Muscle of arm (tissue), 12 donors: ENCODE measurements around the gene SYNE1. TPM values are rescaled to one million over a fixed set of nuclear protein-coding genes. Genes with fewer than 3 reads are reported as not detected.

Source experiments
- DNase-seq: peaks from one replicate; pipeline ENCODE4 v3.0.0-alpha.2; 2013
- polyA plus RNA-seq, 12 donors: library from polyadenylated mRNA; unstranded; fragments of 120-200 nt; gene quantifications; one replicate each; pipeline ENCODE4 v1.2.1, GENCODE V29; 2013; ENCODE audit not compliant: insufficient read length in 12 of 12

The SYNE1 gene
- polyA plus RNA-seq, 12 donors: 56.3 to 139 (median 100) TPM; not detected in 1

DNA sequence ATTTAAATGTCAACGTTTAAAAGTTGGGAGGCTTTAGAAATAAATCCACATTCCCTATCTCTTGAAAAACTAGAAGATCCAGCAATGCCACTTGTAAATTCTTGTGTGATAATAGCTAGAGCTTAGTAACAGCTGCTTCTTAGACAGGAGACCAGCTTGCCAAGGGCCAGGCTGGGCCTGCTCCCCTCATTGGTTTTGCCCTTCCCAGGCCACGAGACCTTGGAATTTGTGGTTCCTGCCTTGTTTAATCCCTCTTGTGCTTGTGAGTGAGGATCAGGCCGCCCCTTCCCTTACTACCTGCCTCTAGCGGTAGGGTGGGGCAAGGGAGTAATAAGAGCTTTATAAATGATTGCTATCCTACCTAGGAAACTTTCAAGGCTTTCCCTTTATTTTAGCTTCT lies 363.5 kb downstream of the SYNE1 start:
- DNase-seq: no peak

DNA sequence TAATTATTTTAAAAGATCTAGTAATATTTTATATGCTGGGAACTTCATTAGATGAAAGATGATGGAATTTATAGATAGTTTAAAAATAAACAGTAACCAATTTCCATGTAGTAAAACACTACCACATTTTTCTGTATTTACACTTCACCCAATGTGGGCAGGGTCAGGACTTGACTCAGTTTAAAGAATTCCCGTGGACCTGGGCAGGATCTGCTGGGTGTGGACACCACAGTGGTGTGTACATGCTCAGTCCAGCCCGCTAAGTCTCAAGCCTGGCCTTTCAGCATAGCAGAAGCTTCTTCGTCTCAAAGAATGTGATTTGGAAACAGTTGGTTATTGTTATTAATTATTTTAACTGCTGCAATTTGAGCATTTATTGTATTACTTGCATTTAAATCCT lies 364.2 kb downstream of the SYNE1 start:
- DNase-seq: no peak

DNA sequence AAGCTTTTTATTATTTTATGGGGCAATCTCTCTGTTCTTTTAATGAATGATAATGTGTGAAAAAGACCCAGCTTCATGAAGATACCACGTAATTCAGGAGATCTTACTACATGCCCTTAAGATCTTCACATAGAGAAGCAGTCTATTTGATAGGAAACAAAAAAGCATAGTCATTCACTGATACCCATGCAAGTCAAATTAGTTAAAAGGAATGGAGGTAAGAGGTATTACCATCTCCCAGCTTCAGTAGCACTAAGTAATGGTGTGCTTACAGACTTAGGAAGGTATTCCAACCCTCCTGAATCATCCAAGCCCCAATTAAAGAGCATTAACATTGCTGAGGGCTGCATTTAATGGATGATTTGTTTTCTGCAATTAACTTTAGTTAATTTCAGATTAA lies 364.7 kb downstream of the SYNE1 start:
- no peak for DNase-seq

DNA sequence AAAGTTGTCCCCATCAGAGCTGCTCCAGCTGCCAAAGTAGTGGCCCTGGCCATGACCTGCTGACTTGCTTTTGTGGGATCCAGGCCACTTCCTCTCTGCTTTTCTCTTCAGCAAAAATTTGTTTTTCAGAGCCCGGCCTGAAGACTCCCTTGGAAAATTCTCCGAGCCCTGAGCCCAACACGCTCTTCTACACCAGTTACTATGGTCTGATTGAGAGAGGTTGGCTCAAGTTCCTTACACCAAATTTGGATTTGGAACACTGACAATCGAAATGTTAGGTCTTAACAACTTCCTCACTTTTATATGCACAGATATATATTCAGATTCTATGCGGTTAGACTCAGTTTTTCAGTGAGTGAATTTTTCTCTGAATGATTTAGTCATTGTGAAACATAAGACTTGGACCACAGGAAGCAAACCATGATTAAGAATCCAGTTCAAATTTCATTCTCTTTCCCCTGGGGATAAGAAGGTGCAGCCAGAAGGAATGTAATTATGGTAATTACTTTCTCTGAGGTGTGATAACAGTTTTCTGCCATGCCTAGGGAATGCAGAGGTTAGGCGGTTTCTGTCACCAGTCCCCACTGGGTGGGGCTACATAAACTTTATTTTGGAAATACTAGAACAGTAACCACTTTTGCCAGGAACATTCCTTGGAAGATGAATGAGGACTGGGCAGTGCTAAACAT lies 365.2 kb downstream of the SYNE1 start:
- peak; percentile 39 for DNase-seq

DNA sequence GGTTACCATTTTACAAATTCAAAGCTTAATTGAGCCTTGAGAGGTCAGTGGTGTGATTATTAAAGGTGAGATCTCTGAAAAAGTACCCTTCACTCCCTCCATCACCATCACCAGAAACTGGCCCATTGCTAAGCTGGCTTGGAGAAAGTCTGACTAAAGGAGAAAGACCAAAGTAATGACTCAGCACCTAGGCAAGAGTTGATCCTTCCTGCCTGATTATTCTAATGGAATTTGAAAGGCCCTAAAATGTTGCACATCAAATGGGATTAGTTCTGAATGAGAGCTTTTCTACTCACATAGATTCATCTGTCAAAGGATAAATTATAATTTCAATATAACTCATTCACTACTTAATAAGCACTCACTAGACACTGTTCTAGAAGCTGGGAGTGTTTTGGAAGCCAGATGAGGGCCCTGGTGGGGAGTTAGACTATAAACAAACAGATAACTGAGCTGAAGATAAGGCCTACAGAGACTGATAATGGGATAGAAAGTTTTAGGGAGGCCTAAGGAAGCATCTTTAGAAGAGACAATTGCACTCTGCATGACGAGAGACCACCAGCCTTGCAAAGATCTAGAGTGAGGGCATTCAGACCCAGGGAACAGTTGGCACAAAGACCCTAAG lies 366.7 kb downstream of the SYNE1 start:
- DNase-seq: no peak

DNA sequence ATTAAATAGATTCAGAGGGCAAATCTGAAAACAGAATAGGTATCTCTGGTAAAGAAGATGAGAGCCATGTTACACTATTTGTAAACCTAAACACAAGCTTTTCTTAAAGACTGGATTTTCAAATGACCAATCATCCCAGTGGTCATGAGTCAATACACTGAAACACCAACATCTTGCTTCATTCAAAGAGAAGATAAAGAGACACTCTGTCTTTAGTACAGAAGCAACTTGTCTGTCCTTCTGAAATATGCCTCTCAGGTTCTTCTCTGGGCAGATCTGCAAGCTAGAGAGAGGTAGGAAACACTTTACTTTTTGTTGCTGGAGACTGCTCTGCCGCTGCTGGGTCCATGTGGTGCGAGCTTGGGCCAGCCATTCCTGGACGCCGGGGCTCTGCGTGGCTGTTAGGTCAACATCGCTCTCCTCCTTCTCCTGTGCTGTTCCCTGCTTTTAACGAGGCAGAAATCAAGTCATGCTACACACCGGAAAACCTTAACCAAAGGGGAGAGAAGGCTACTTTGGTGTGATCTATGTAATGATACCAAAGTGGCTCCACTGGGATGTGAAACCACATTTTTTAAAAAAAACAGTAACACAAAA lies 368.2 kb downstream of the SYNE1 start:
- no peak for DNase-seq

DNA sequence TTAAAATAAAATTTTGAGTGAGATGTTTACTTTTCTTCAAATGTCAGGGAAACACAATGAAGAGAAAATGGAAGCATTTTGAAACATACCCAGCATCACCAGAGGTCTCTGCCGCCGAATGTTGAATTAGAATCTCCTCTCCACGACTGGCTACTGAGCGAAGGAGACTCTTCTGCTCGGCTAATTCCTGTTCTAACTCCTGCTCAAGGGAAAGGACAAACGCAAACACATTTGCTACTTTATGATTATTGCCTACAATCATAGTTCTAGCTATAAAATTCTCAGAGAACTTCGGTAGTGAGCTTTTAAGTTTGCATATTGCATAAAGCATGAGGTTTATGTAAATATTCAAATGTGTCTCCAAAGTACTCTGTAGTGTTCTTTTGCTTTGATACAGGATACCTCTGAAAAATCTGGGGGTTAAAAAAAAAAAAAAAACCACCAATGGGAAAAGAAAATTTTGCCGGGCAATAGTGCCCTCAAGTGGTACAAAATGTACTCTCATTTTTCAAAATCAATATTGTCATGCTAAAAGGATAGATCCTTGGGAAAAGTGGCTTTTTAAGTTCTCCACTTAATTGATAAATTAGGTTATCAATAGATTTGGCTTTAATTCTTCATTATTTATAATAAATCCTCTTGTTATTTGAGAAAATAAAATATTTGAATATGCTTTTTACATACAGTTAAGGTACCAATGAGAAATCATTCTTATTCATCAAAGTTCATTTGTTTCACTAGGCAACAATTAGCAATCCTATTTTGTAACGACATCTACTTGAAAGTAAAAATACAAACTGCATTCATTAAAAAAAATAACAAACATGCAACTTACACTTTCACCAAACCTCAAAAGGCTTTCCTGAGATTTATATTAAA lies 369.0 kb downstream of the SYNE1 start:
- no peak for DNase-seq

DNA sequence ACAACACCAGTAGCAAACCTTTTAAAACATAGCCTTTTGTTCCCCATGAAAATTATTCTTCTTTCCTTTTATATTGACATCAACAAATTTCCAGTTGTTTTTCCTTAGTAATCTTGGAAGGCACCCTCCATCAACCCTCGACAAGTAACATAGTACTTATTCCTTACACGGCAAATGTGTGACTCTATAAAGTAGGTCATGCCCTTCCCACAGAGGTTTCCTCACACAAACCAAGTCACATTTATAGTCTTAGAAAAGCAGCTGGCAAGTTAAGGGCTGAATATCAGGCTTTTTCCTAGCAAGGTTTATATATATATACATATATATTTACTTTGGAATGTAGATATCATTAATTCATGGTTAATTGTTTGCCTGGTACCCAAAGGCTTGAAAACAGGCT lies 371.5 kb downstream of the SYNE1 start:
- DNase-seq: no peak

DNA sequence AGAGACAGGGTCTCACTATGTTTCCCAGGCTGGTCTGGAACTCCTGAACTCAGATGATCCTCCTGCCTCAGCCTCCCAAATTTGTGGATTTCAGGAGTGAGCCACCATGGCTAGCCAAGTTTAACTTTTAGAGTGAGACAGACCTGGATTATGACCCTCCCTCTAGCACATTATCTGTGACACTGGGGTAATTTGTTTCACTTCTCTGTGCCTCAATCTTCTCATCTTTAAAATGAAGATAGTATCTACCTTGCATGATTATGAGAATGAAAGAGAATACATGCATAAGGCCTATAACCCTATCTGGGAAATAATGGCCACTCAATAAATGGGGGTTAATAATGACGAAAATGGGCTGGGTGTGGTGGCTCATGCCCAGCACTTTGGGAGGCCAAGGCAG lies 373.6 kb downstream of the SYNE1 start:
- DNase-seq: no peak

DNA sequence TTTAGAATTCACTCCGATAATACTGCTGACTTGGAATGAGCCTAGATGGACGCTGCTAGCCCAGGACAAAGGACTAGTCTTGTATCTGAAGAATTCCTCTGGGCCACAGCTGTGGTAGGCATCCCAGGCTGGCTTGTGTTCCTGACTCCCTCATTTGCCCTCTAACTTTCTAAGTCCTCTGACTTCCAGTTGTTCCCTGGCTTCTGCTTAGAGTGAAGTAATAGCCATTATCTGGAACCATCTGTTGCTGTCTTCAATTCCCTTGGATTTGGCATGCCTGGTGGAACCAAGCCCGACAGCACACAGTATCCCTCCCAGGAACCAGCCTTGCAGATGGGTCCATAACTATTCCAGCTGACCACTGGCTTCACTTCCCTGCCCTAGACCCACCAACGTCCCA lies 376.0 kb downstream of the SYNE1 start:
- DNase-seq: no peak

DNA sequence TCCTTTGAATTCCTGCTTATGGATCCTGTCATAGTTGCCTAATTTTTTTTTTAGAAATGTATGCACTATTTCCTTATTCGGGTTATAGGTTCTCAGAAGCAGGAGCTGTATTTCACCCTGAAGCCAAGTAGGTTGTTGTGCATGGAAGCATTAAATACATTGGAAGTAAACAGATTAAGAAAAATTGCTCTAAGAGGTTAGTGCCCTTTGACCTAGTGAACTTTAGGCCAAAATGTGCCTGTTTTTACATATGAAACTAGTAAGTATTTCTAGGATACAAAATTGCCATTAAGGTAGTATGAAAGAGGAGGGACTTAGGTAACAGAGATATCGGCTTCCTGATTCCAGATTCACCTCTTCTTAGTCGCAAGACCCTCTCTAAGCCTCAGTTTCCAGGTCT lies 377.9 kb downstream of the SYNE1 start:
- no peak for DNase-seq

DNA sequence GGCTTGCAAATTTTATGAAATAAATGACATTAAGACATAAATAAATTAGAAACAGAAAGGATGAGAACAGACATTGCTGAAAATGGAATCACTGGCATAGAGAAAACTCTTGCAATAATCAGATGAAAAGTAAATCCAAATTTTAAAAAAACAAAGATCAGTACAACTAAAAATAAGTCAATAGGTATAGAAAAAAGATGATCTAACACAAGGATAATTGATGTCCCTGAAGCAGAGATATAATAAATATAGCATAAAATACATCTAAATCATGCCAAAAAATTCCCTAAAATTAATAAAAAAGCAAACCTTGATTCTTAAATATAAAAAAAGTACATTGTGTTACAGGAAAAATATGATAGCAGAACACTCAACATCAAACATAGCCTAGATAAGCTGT lies 379.6 kb downstream of the SYNE1 start:
- no peak for DNase-seq

DNA sequence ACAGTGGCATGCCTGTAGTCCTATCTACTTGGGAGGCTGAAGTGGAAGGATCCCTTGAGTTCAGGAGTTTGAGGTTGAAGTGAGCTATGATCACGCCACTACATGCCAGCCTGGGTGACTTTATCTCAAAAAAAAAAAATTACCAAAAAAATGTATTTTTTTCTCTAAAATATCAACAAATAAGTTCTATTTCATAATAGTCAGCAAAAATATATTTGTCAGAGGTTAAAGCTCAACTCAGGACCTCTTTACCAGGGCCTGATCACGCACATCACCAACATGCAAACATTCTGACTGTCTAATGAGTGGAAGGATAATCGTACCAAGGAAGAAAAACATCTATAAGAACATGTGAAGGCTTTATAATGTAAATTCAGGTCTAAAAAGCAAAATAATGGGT lies 387.0 kb downstream of the SYNE1 start:
- DNase-seq: no peak

DNA sequence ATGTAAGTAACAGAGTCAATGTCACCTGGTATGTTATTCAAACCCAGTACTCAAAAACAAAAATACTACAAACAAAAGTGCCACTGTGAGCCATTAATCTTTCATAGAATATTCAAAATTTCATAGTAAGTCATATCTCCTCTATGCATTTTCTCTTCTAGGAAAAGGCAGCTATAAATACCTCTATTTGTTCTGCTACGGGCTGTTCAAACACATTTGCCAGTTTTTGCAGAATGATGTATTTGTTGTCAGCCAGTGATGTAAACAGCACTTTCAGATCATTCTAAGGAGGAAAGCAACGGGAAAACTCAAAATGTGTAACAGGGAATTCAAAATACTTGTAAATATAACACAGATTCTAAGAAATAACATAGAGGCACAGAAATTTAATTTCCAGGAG lies 388.2 kb downstream of the SYNE1 start:
- DNase-seq: no peak

DNA sequence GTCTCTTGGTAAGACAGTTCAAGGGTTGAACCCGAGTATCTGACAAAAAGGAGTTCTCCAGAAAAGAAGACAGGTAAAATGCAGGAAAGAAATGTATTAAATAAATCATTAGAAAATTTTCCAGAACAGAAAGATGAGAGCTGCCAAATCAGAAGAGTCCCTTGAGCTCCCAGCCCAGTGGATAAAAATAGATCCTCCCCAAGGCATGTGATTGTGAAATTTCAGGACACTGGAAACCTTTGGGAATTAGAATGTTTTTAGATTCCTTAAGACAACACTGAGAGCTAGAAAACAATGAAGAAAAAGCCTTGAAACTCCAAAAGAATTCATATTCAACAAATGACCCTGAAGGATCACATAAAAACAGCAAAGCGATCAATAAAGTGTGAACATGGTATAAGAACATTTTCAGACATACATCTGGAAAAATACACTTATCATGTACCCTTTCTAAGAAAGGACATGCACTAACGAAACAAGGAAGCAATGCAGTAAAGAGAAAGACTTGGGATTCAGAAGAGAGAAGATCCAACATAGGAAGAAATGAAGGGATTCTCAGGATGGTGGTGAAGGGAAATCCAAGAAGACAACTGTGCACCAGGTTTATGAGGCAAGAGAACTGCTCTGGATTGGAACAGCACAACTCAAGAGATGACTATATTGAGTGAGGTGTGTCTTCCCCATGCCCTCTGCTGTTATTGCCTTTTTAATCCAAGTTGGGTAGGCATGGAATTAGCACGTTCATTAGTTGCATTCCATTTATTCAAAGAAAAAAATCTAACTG lies 390.4 kb downstream of the SYNE1 start:
- no peak for DNase-seq

DNA sequence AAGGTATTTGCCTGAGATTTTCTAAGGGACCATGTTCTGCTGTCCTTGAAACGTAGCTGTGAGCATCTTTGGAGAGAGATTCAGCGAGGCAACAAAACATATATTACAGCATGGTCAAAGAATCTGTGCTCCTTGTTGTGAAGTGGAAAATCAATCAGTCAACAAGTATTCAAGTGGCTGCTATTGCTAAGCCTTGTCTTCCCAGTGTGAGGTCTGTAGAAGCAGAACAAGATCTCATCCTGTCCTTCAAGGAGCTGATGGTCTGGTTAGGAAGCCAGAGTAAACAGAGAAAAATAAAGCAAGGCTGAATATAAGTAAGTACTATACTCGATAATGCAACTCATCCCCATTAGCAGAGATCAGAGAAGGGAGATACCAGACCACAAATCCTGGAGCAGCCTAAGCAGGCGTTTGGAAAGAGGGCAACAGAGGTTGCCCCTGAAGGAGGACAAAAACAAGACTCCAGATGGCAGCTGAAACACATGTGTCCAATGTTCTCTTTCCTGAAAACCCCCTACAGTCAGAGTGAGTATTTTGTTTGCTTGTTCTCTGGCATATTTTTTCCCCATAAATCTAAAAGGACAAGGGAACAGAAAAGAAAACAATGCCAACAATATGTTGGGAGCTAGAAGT lies 392.0 kb downstream of the SYNE1 start:
- no peak for DNase-seq

DNA sequence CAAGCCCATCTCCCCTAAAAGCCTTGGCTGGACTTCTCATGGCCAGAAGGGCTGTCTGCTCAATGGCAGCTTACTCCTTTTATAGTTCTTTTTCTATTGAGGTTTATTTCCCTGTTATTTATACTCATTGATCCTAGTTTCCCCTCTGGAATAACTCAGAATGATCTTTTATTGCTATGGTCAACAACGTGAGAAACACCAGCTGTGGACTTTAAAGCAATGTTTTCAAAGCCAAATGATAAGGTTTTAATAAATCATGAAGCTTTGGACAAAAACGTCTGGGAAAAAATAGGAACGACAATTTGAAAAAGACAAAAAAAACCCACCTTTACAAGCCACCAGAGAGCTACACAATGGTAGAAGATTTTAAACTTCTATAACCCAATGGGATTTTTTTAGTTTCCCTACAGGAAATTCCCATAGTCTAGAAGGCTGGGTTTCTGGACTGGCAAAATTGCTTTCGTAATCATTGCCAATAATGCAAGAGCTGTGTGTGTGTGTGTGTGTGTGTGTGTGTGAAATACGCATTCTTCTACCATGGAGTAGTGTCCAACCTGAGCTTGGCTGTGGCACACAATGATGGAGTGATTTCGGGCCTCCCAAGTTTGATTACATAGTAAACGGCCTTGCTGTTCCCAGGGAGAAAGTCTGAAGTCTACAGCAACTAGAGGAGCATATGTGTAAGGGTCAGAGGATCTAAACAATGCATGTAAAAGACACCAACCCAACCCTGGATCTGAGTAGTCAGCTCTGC lies 396.0 kb downstream of the SYNE1 start:
- no peak for DNase-seq

DNA sequence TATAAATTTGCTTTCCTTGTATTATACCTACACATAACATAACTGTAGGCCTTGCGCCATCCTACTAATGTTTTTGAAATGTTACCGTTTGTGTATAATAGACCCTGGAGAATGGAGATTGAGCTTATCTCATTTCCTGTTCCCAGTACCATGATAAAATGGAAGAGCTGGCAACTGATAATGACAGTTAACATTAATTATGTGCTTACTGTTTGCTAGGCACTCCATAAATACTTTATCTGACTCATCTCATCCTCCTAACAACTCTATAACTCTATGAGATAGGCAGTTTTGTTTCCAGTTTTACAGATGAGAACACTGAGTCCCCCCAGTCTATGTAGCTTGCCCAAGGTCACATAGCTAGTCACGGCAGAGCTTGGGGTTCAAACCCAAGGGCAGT lies 396.7 kb downstream of the SYNE1 start:
- DNase-seq: no peak

DNA sequence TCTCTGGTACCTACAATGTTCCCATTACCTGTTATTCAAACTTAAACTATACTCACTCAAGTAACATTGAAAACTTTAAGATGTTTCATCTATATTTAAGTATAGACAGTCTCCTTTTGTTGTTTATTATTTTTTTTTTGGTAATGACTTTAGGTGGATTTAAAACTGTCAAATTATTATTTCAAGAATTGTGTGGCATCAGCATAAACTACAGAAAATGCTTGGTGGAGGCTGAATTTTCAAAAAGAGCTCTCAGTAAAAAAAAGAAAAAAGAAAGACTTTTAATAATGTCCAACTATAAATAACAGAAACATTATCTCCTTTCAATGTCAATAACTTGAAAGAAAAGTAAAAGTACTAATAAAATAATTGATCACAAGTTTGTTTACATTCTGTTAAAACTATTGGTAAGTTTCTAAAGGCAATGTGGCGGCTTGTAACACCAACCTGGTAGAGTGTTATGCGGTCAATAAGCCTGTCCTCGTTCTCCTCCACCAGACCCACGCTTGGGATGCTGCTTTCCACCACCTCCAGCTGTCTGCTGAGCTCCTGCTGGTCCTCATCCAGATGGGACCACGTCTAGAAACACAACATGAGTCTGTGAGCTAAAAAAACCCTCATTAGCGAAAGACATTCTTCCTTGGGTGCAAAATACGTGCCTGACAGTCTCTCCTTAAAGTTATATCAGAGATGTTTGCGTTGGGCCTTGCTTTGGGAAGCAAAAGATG lies 400.6 kb downstream of the SYNE1 start:
- DNase-seq: no peak
